GM19351 (cell line): Measurements from ENCODE around the gene F13A1.

ENCODE experiments used
- ATAC-seq: cut with Tn5 transposase; IDR thresholded peaks from one replicate; pipeline ENCODE4 v1.9.1; 2021; ENCODE audit warnings: mild to moderate bottlenecking, moderate library complexity; ENCODE audit not compliant: unreplicated experiment

F13A1 gene

DNA sequence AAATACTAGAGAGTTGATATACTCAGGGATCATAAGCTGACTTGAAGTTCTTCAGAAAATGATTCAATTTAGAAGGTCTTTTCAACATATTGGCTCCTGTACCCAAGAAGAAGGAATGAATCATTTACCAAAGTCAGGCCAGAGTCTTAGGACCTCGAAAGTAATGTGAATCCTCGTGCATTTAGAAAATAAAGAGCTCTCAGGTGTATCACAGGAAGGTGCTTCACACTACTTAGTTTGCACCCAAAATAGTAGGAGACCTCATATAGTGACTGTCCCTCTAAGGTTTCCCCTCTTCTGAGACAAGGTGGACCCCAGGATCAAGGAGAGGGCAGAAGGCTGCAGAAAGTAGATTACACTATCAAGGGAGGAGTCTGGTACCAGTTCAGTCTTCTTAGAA is 71.8 kb downstream of the F13A1 start:
- no peak for ATAC-seq

DNA sequence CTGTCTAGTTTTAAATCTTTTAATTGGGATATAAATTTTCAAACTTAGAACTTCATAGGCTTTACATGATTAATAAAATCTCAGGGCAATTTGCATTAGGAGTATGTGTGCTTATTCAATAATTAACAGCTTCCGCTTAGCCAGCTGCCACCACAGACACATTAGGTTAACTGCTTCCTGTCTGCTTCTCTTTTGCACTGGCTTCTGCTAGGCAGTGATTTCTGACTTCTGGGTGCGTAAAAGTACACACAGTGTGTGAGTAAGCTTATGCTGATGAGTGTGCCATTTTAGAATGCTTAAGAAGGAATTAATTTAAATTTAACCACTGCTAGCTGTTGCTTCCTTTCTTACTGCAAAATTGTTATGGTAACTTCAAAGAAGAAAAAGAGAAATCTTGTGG is 73.9 kb downstream of the F13A1 start:
- no peak for ATAC-seq

DNA sequence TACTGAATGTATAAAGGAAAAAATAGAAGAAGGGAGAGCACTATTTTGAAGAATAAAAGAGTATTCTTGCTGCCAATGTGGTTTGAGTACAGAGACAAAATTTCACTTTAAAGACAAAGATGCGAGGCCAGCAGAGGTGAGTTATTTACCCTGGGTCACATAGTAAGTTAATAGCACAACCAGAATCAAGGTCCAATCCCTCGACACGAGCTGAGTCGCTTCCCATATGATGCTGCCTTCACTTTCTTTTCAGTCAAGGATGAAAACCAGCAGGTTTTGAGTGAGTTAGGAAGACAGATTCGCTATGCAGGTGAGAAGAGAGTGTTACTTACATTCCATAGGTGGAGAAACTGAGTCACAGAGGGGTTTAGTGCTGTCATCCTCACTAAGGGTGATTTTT is 75.8 kb downstream of the F13A1 start:
- ATAC-seq, result no peak

DNA sequence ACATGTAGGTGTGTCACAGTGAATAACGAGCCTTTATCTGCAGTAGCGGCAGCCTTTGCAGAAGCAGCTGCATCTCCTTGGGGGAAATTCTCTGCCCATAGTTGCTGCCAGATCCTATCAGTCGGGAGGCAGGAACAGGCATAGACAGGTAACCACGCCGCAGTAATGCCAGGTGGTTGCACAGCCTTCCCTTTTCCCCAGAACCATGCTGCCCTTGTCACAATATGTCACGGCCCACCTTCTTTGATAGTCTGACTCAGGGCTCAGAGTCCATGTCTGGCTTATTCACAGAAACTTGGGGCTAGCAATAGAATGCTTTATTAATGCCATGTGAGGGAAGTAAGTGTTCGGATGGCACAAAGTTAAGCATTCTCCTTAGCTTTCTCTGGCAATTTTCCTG is 76.6 kb downstream of the F13A1 start:
- no peak for ATAC-seq

DNA sequence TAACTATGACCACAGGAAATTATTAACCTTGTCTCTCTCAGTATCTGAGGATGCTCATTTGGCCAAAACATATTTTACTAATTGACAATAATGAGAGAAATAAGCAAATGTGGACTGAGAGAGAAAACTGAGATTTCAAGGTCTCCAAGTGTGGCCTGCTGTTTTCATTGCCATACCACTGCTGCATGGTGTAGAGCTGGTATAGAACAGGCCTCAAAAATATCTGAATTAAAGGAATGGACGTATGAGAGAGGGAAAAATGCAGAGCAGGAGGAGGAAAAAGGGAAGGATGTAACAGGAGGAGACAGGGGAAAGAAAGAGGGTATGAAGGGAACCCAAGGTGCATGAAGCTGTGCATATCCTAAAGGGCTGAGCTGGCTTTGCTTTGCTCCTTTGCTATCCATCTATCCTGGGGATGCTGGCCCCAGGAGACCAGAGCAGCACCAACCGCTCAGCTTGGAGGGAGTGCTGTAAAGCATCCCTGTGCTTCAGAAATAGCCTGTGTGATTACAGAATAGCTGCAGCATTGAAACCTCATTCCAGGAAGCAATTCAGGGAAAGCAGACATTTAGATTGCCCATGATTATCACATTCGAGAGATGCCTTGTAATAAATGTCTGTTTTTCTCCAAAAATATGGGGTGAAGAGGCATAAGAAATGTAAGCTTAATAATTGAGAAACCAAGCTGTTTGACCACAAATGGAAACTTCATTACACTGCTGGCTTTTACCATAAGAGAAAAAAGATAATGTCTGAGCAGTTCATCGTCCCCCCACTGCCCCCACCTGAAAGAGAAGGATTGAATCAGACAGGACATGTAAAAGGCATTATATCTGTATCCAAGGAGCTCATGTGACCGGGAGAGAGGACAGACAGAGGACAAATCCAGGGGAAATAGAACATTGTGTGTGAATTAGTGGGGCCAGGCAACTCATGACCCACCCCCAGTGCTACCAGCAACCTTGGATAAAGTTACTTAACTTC is 80.6 kb downstream of the F13A1 start:
- ATAC-seq, result no peak

DNA sequence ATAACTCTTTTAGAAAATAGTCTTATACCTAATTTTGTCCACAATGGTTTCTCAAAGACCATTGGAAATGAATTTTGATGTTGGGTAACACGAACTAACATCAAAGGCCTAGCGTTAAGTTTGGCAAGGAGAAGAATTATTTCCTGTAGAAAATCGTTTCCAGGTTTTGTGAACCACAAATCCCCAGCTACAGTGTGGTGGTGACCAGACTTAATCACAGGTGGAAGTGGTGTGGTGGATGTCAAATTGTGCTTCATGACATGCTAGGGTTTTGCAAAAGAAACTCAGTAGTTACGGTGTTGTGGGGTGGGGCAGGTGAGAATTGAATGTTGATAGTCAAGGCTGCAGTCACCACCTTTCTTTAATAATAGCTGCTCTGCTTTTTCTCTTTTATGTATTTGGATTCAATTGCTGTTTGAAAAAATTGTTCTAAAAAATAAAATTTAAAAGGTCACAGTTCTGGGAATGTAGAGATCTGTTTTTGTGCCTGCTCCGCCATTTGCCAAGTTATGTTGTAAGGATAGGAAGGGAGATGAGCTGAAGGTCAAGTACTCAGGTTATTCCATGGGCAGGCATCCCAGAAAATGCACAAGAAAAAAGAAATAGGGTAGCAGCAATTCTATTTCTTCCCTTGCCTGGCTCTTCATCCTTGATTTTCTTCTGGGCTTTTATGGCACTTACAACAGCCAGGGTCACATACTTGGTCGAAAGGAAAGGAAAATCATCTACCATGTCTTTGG is 83.6 kb downstream of the F13A1 start:
- no peak for ATAC-seq

DNA sequence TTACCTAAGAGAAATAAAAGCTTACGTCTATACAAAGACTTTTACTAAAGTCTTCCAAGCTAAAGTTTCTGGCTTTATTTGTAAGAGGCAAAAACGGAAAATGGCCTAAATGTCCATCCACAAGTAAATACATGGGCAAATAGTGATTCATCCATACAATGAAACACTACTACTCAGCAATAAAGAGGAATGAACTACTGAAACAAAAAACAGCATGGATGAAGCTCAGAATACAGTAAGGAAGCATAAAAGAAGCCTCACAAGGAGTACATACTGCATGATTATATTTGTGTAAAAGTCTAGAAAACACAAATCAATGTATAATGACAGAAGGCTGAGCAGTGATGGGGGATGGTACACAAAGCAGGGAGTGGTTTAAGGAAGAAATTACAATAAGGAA is 84.7 kb downstream of the F13A1 start:
- ATAC-seq, result no peak

DNA sequence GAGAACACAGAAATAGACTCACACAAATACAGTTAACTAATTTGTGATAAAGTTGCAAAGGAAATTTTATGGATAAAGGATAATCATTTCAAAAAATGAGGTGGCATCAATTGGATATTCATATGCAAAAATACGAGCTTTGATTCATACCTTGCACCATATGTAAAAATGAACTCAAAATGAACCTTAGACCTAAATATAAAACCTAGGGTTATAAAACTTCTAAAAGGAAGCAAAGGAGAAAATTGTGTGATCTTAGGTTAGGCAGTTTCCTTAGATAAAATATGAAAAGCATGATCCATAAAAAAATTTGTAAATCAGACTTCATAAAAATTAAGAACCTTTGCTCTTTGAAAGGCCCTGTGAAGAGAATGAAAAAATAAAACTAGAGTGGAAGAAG is 85.5 kb downstream of the F13A1 start:
- no peak for ATAC-seq

DNA sequence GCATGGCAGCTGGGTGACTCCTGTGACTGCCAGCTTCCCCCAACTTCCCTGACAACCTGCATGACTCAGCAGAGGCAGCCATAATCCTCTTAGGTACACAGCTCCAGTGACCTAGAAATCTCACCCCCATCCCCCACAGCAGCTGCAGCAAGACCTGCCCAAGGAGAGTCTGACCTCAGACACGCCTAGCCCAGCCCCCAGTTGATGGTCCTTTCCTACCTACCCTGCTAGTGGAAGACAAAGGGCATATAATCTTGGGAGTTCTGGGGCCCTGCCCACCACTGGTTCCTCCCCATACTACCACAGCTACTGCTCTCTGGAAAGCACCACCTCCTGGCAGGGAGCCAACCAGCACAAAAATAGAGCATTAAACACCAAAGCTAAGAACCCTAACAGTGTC is 90.2 kb downstream of the F13A1 start:
- ATAC-seq, result no peak

DNA sequence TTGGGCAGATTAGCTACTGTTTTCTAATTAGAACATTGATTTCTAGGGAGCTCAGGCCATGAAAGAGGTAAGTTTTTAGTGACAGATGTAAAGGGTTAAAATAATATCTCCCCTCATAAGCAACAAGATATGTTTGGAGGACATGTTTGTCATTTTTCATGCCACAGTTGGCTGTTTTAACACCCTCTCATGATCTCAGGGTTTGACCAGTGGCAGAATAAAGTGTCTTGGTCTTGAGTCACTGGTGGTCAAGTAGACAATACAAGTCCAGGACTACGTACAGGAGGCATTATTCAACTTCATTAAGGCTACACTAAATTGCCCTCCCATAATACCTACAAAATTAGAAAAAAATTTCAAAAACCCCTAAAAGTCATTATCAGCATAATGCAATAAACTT is 92.6 kb downstream of the F13A1 start:
- no peak for ATAC-seq

DNA sequence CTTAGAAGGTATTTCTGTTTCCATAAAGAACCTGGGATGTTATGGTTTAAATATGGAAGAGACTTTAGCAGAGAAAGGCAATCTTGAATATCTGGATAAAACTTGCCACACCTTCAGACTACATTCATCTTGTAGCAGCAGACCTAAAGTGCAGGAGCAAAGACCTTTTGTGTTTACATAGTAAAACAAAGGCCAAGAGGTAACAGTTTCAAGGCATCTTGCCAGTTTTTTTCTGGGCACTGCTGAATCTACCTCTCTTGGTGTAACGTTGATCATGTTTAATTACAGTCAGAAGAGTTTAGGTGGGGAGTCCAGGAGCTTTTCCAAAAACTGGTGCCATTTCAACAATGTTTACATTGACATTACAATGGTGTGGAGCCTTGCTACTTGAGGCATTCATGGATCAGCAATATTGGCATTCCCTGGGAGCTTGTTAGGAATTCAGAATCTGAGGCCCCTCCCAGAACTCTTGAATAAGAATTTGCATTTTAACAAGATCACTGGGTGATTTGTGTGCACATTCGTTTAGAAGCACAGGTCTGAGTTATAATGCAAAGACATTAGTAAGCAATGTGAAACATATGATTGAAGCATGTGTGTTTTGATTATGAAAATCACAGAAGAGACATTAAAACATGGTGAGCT is 94.5 kb downstream of the F13A1 start:
- no peak for ATAC-seq

DNA sequence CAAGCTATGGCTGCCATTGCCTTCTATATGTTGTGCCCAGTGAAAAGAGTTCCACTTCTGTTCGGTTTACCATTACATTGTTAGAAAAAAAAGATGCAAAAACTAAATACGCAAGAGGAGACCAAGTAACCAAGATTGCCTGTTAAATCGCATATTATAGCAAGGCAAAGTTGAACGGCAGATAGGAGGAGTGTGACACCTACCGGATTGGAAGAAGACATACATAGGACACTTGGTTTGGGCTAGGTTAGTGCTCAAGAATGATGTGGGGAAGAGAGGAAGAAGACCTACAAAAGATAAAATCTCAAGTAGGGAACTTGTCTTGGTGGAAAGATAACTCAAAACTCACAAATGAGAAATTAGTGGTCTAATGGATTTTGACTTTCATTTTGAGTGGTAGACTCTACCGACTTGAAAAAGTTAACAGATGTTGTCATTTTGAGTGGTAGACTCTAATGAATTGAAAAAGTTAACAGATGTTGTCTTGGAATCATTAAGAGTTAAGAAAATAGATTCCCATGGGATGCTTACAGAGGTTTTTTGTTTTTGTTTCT is 95.5 kb downstream of the F13A1 start:
- ATAC-seq, result no peak

DNA sequence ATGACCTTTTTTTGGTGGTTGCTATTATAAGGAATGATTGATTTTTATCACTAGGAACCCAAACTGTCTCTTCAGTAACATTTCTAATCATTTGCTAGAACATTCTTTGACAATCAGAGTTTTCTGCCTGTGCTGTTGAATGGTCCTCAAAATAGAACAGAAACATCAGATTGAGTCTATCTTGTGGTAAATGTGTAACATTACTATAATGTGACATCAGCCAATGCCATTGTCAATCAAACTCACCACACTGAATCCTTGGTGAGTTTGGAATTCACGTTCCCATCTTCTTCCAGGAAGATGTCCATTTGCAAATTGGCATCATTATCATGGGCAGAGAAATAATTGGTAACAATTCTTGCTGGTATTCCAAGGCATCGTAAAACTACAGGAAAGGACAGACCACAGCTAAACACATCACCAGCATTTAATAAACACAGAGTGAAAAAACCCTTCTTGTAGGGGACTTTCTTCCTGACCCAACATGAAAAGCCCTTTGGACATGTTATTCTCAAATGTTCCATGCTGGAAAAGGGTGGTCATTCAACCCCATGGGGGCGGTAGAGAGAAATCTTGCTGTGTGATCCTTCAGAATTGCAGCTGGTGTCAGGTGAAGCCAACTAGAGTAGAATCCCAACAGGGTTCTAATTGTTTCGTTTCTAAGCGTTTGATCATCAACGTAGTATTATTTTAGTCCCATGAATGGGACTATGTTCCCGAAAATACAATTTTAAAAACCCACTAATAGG is 98.5 kb downstream of the F13A1 start:
- ATAC-seq, result no peak

DNA sequence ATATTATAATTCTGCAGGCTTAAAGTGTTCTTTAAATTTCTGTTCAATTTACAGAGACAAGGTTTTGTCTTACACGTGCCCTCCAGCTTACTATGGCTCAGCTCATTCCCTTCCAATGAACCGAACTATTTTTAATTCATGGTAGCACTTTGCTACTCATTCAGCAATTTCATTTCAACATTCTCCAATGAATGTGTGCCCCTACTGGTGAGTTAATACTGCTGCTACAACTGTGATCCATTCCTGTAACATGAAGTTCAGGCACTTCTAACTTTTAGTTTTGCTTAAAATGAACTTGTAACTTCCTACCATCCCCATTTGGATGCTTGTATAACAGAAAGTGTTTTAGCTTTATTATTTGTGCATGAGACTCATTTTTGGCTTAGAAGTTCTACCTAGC is 99.7 kb downstream of the F13A1 start:
- no peak for ATAC-seq

DNA sequence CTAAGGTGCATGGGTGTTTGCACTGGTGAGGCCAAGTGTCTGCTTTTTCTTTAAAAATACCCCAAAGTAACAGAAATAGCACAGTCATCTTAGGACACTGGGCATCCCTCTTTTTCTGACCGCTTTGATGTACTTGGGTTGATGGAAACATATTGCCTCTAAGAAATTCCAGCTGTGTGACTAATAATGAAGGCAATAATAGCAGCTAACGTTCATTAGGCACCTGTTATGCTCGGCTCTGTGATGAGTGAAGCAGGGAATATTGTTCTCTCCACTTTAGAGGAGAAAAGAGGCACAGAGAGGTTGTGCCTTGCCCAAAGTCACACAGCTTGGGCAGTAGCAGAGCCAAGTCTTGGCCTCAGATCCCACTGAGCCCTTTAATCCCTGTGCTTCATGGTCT is 100.7 kb downstream of the F13A1 start:
- no peak for ATAC-seq

DNA sequence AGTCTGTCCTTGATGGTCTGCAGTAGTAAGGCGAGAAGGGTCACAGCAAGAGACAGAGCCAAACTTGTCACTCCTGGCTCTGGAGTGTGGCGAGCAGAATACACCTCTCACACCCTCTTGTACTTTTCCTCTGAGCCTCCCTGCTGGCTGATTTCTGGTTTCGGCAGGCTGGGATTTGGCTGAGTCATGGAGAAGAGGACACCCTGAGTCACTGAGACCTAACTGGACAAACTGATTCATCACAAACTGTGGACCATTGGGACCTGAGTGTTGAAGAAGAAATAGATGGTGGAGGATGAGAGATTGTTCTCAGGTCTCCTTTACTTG is 101.7 kb downstream of the F13A1 start:
- no peak for ATAC-seq

DNA sequence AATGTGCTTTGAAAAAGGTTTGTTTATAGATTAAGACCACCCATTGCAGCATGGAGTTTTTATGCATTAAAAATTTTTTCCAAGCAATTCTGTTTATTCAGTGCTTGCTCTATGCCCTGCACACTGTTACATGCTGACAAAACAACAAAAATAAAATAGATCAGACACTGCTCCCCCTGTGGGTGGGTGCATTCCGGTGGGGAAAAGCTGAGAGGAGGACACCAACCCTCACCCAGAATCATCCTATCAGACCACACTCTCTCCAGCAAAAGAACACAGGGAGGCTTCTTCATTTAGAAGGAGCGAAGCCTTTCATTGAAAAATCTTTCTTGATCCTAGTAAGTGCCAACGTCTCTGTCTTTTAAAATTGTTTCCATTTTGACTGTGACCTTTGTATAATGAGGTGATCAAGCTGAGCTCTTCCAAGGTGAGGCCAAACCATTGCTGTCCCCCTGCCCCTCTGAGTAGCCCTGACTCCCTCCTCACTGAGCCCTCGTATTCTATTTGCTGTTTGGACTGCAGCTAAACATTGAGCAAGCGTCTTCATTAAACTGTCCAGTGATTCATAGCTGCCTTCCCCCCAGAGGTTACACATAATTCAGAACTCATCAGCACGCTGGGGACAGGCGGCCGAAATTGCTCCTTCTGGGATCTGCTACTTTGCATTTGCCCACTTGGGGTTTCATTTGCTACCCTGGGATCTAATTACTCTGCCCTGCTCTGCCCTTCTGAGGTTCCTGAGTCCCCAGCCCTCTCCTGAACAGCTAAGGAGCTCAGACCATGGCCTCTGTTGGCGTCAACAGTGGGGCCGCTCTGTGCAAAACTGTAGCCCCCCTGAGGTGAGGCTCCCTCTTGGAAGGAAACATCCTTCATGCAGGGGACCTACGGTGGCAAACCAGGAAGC is 102.4 kb downstream of the F13A1 start:
- ATAC-seq, result no peak

DNA sequence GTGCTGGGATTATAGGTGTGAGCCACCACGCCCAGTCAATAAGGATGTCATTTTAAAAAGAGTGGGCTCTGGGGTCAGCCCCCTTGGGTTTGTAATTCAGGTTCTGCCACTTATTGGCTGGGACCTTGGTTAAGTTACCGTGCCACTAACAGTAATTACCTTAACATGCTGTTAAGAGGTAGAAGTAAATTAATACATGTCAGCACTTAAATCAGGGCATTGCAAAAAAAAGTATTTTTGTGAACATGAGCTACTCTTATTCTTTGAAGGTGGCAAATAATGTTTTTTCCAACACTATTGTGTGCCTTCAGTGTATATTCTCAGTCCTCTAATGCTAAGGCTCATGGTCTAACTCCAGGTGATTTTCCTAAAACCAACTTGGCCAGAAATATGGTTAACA is 109.5 kb downstream of the F13A1 start:
- no peak for ATAC-seq

DNA sequence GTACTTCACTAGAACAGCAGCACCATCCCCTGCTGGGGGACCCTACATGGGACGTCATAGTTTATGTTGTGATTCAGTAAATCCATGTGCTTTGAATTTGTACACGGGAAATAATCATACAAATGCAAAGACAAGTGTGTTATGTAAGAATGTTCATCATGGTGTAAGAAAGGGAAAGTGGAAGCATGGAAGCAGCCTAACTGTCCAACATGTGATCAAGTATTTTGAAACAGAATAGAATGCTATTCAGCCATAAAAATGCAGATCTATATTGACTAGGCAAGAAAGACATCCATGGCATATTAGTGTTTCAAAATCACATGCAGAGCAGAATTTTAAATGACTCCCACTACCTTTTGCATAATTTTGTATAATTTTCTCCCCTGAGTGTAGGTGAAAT is 117.6 kb downstream of the F13A1 start:
- no peak for ATAC-seq

DNA sequence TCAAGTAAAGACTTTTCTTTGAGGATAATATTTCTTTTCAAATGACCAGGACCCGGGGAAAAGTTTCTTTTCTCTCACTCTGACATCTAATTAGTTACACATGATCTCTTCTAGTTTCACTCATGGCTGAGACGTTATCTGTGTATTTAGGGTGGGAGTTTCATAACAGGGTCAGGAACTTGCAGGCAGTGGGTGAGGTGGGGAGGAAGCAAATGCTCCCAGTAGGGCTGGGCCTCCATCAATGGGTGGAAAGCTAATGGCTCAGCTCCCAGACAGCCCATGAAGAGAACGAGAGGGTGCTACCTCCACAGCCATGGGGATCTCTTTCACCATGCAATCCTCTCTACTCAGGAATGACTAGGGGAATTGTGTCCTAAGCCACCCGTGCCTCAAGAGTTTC is 119.3 kb downstream of the F13A1 start:
- no peak for ATAC-seq
